OCI-LY1 (cell line): ENCODE results near the gene MCCD1.

Experiments used
- CTCF ChIP-seq: fragments of 200-600 bp; sonication (generic), shearing (Covaris generic); IDR thresholded peaks from 2 replicates; pipeline ENCODE4 v1.5.1; 2017; ENCODE audit warnings: mild to moderate bottlenecking, antibody characterized with exemption, low read length, moderate library complexity, mixed read lengths
- EZH2 ChIP-seq: fragments of 200-600 bp; sonication (generic), shearing (Covaris generic); IDR thresholded peaks from 2 replicates; pipeline ENCODE4 v1.8.0; 2017; ENCODE audit warnings: borderline replicate concordance, mixed run types, mild to moderate bottlenecking, antibody characterized with exemption, low read length, moderate library complexity, mixed read lengths

- TF ChIP-seq CTCF (no peak), EZH2 (no peak)
Observed at GRCh38 chr6:31546958-31547726, 18.4 kb downstream of the MCCD1 start, which contains the start of gene NFKBIL1.
